ENCODE data around the gene PIEZO2. TPM values are rescaled to one million over a fixed set of nuclear protein-coding genes. Genes with fewer than 3 reads are reported as not detected.

PIEZO2 gene
- total RNA-seq, 1 donor from 2014 or later, result 20.4 TPM

- TF ChIP-seq, protein P1, sequence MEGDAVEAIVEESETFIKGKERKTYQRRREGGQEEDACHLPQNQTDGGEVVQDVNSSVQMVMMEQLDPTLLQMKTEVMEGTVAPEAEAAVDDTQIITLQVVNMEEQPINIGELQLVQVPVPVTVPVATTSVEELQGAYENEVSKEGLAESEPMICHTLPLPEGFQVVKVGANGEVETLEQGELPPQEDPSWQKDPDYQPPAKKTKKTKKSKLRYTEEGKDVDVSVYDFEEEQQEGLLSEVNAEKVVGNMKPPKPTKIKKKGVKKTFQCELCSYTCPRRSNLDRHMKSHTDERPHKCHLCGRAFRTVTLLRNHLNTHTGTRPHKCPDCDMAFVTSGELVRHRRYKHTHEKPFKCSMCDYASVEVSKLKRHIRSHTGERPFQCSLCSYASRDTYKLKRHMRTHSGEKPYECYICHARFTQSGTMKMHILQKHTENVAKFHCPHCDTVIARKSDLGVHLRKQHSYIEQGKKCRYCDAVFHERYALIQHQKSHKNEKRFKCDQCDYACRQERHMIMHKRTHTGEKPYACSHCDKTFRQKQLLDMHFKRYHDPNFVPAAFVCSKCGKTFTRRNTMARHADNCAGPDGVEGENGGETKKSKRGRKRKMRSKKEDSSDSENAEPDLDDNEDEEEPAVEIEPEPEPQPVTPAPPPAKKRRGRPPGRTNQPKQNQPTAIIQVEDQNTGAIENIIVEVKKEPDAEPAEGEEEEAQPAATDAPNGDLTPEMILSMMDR (IDR thresholded peaks at IDR 0.05), result no peak
- Histone ChIP-seq H3K4me3 (no peak overlapping the region), H3K27me3 (no peaks in the 10 kb centered on the region), H3K27ac (no peak overlapping the region), H3K36me3 (no peaks in the 10 kb centered on the region), H3K4me1 (no peaks in the 10 kb centered on the region), H3K9me3 (no peaks in the 10 kb centered on the region)
- intact Hi-C loops (cut with DNase I), result no loop called here
- ATAC-seq, result no peak
- no peak for DNase-seq
Observed at GRCh38 chr18:11070593-11070992, 78.8 kb downstream of the PIEZO2 start.

DNA sequence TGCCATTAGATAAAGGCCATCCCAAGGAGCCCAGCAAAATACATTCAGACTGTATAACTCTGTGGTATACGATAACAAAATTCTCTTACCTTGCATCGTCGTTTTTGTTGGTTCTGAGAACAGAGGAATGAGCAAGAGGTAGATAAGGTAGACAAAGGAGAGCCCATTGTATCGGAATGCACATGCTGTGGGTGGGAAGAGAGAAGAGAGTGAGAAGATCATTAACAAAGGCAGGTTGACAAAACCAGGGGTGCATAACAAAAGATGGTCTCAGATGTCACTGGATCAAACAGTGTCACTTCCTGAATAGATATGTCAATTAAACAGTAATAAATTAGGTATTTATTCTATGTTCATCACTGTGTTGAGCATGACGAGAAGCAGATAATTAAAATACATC lies 83.3 kb downstream of the PIEZO2 start:
- DNase-seq (no peak), ATAC-seq (no peak)
- Histone ChIP-seq H3K36me3 (no peaks in the 10 kb centered on the region), H3K27me3 (no peaks in the 10 kb centered on the region), H3K4me1 (no peaks in the 10 kb centered on the region), H3K27ac (no peak overlapping the region), H3K4me3 (no peak overlapping the region), H3K9me3 (no peaks in the 10 kb centered on the region)
- intact Hi-C loops (cut with DNase I), result no loop called here
- TF ChIP-seq, protein P1 (IDR thresholded peaks at IDR 0.05), result no peak

DNA sequence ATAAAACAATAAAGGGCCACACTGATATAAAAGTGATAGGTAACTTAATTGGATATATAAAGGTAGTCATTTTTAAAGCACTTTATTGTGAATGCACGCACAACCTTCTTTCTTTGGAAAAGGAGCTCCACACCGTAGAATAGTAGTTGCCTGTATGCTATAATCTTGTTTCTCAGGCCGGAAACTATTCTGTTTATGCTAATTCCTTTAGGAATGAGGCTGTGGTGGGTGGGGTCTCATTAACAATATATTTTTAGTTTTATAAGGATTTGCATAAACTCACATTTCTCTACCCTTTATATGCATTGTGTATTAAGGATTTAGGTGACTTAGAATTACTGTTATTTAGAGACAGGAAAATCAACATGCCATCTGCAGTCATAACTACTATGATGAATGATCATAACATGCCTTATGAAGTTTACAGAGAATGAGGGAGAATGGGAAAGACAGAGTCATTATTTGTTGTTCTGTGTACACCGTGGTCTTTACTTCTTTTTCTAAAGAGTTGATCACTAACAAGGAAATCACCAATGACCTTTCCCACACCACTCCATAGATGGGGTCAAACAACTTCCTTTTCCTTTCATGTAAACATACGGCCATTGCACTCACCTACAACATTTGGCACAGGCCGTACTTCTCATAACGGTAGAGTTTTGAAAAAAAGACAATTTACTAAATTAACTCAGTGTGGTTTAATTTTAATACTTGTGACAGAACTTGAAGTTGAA lies 84.5 kb downstream of the PIEZO2 start:
- no peaks in the 10 kb centered on the region for H3K9me3 ChIP-seq
- intact Hi-C loops (cut with DNase I), result no loop called here
- no peak overlapping the region for H3K4me3 ChIP-seq
- DNase-seq, result no peak
- TF ChIP-seq, protein P1 (IDR thresholded peaks at IDR 0.05), result no peak
- no peak for ATAC-seq
- H3K4me1 ChIP-seq, result no peaks in the 10 kb centered on the region
- no peaks in the 10 kb centered on the region for H3K27me3 ChIP-seq
- no peak overlapping the region for H3K27ac ChIP-seq
- no peaks in the 10 kb centered on the region for H3K36me3 ChIP-seq

DNA sequence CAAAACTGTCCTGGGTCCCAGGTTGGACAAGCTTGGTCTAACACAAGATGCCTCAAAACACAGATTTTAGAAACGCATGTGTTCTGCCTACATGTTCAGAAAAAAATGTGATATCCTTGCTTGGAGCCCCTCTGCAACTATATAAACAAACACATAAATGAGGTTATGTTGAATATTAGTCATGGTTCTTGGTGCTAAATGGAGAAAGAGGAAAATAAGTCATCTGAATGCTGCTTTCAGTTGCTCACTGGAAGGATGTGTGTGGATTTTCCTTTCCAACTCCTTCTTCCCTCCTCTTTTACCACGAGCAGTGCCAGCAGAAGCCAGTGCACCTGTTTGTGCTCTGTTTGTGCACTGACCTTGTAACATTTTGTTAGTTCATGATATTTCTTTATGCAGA lies 85.3 kb downstream of the PIEZO2 start:
- ATAC-seq, result no peak
- no peaks in the 10 kb centered on the region for H3K27me3 ChIP-seq
- H3K9me3 ChIP-seq, result no peaks in the 10 kb centered on the region
- H3K4me3 ChIP-seq, result no peak overlapping the region
- intact Hi-C loops (cut with DNase I), result no loop called here
- no peaks in the 10 kb centered on the region for H3K4me1 ChIP-seq
- no peak for DNase-seq
- H3K27ac ChIP-seq, result no peak overlapping the region
- H3K36me3 ChIP-seq, result no peaks in the 10 kb centered on the region
- TF ChIP-seq, protein P1 (IDR thresholded peaks at IDR 0.05), result no peak

DNA sequence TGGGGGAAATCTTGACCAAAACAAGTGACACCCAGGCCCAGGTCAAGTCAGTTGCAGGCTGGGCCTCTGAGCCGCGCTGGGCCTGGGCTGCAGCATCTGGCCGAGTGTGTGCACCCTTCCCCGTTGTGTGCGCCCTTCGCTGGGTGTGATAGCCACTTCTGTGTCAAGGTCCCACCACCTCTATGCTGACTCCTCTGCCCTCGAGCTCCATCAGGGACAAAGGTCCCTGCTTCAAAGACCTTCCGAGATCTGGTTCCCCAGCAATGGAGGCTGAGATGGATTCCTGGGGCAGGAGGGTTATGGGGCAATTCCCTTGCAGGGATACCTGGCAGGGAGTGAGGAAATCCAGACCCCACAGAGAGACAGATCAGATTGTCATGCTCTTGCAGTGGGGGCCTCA lies 93.6 kb downstream of the PIEZO2 start:
- TF ChIP-seq, protein P1 (IDR thresholded peaks at IDR 0.05), result no peak
- Histone ChIP-seq H3K27ac (no peak overlapping the region), H3K4me3 (no peak overlapping the region), H3K27me3 (no peaks in the 10 kb centered on the region), H3K36me3 (no peaks in the 10 kb centered on the region), H3K4me1 (no peaks in the 10 kb centered on the region), H3K9me3 (no peaks in the 10 kb centered on the region)
- ATAC-seq (peak; percentile 19), DNase-seq (no peak)
- intact Hi-C loops (cut with DNase I), result no loop called here

DNA sequence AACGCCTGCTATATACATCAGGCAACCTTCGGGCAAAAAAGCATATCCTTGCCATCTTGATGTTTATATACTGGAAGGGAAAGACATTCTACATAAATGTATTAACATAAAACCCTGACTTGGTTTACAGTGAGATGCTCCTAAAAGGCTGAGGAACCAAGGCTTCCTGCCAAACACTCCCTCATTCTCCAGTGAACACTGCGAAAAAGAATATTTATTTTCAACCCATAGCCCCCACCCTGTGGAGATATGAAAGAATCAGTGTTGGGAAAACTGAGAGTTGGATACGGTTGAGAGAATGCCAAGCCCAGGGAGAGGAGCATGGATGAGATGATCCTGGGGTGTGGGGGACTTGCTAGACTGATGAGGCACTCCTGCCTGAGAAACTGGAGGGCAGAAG lies 94.9 kb downstream of the PIEZO2 start:
- Histone ChIP-seq H3K4me1 (no peaks in the 10 kb centered on the region), H3K36me3 (no peaks in the 10 kb centered on the region), H3K4me3 (no peak overlapping the region), H3K9me3 (no peaks in the 10 kb centered on the region), H3K27ac (no peak overlapping the region), H3K27me3 (no peaks in the 10 kb centered on the region)
- intact Hi-C loops (cut with DNase I), result no loop called here
- ATAC-seq, result no peak
- TF ChIP-seq, protein P1 (IDR thresholded peaks at IDR 0.05), result no peak
- no peak for DNase-seq

Data from upper lobe of right lung (tissue), 1 donor.